Measurements from ENCODE around the gene PAK1IP1.

DNA sequence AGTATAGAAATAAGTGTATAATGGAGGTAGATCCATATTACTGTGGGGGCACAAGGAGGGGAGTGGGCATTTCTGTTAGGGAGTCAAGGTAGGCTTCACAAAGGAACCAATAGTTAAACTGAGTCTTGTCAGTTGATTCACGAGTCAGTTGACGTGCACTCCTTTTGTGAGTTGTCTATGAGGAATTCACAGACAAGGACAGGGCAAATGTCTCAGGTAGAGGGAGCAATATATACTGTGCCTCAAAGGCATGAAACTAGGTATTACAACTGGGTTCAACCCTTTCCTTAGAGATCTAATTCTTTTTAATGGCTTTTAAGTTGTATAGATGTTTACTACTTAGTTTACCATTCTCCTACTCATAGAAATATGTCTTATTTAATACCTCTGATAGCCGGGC is 39.1 kb downstream of the PAK1IP1 start:
- TF ChIP-seq, protein P1, sequence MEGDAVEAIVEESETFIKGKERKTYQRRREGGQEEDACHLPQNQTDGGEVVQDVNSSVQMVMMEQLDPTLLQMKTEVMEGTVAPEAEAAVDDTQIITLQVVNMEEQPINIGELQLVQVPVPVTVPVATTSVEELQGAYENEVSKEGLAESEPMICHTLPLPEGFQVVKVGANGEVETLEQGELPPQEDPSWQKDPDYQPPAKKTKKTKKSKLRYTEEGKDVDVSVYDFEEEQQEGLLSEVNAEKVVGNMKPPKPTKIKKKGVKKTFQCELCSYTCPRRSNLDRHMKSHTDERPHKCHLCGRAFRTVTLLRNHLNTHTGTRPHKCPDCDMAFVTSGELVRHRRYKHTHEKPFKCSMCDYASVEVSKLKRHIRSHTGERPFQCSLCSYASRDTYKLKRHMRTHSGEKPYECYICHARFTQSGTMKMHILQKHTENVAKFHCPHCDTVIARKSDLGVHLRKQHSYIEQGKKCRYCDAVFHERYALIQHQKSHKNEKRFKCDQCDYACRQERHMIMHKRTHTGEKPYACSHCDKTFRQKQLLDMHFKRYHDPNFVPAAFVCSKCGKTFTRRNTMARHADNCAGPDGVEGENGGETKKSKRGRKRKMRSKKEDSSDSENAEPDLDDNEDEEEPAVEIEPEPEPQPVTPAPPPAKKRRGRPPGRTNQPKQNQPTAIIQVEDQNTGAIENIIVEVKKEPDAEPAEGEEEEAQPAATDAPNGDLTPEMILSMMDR (IDR thresholded peaks at IDR 0.05) = no peak
- no peak for TF ChIP-seq POLR2A (IDR thresholded peaks at IDR 0.05)

Data from ovary (tissue), 3 donors.